Left cardiac atrium (tissue), 4 donors: ENCODE results near the gene CSRP1. TPM values are rescaled to one million over a fixed set of nuclear protein-coding genes. Genes with fewer than 3 reads are reported as not detected.

ENCODE experiments used
- ATAC-seq, 2 donors: fragments of 200-7000 bp; cut with Tn5 transposase; one replicate each; pipeline ENCODE4 v1.9.1; 2020; ENCODE audit warnings: mild to moderate bottlenecking in 2 of 2, moderate library complexity in 2 of 2
- DNase-seq: peaks from one replicate; pipeline ENCODE4 v3.0.0-alpha.2; 2020
- intact Hi-C, 2 donors: fragments of 100-400 bp; cut with DNase I; formaldehyde crosslinking; loops; one replicate each; pipeline versions ENCODE4 v1.14.1 to v1.15.1; 2022 to 2023
- total RNA-seq, 2 donors: library from RNA; stranded (reverse); fragmentation: NEBNext Ultra II Directional; extraction: Animal tissue kit (Norgen Biotek cat#: 25700); gene quantifications; one replicate each; pipeline ENCODE4 v1.2.1, GENCODE V29; 2021
- donor health status: DM: no; HTN: yes; CAD: no.
- donor health status: DM: no; HTN: yes; CAD: no; lungs with severe emphysema.
- donor health status: DM: yes; HTN: yes; CAD: no.
- donor health status: Dilated cardiomyopathy.

Gene CSRP1
- total RNA-seq, 2 donors from 2014 or later = 95.1 to 154 TPM

- intact Hi-C loops = loop anchor here (10.0 kb wide), 1 partner anchor 70 kb away; no protein-coding TSS in a partner anchor
- ATAC-seq = no peak
- no peak for DNase-seq
Observed at GRCh38 chr1:201444792-201445191, 62.1 kb downstream of the CSRP1 start.

GRCh38 chr1:201443747-201444146 is 63.2 kb downstream of the CSRP1 start:
- intact Hi-C loops = loop anchor here (10.0 kb wide), 1 partner anchor 71 kb away; no protein-coding TSS in a partner anchor
- ATAC-seq (no peak), DNase-seq (no peak)

GRCh38 chr1:201436969-201437368 is 70.0 kb downstream of the CSRP1 start:
- intact Hi-C loops = no loop called here
- DNase-seq (no peak), ATAC-seq (no peak)

- peak; percentile 64 for ATAC-seq
- DNase-seq = no peak
- intact Hi-C loops = no loop called here
Observed at GRCh38 chr1:201436393-201436792, 70.5 kb downstream of the CSRP1 start.

- intact Hi-C loops = no loop called here
- ATAC-seq (no peak), DNase-seq (no peak)
Observed at GRCh38 chr1:201434266-201434665, 72.7 kb downstream of the CSRP1 start.

- ATAC-seq = no peak
- intact Hi-C loops = no loop called here
- DNase-seq = no peak
Observed at GRCh38 chr1:201433609-201434008, 73.3 kb downstream of the CSRP1 start.

Other genes with a start within 250 kb of the CSRP1 start
- 1 to 10 TPM in 1 of 2 donors, under 1 TPM in 1; 0.77 to 1.0 TPM for gene PKP1, start 223.6 kb downstream of the CSRP1 start, total RNA-seq
- gene TNNT2, start 129.4 kb downstream of the CSRP1 start, total RNA-seq = 1,000 to 10,000 TPM; 4,860 to 5,317 TPM
- 1 to 10 TPM; 1.3 to 1.4 TPM for gene LAD1, start 107.8 kb downstream of the CSRP1 start, total RNA-seq
- 10 to 100 TPM in 1 of 2 donors, 1 to 10 TPM in 1; 6.4 to 31.5 TPM for gene TNNI1, start 85.4 kb downstream of the CSRP1 start, total RNA-seq
- gene PHLDA3, start 37.9 kb downstream of the CSRP1 start, total RNA-seq = 10 to 100 TPM; 39.9 to 48.5 TPM
- 10 to 100 TPM; 20.7 to 34.8 TPM for gene NAV1, start 32.0 kb upstream of the CSRP1 start, total RNA-seq